Trophoblast cell (in vitro differentiated cells and primary cell): Measurements from ENCODE around the gene NAPG.

ENCODE experiments used
- DNase-seq, 2 donors: peaks; one replicate each; pipeline ENCODE4 v3.0.0-alpha.2; 2016
- H2AFZ ChIP-seq: 2 replicates; pipeline ENCODE4 v1.6.1; 2013; ENCODE audit warnings: low read length, moderate library complexity, mild to moderate bottlenecking; ENCODE audit not compliant: insufficient read depth, poor library complexity
- H2AK5ac ChIP-seq: 2 replicates; pipeline ENCODE4 v1.6.1; 2013; ENCODE audit warnings: mild to moderate bottlenecking, low read length
- H2BK120ac ChIP-seq: 2 replicates; pipeline ENCODE4 v1.6.1; 2013; ENCODE audit warnings: low read length, mild to moderate bottlenecking, moderate library complexity; ENCODE audit not compliant: insufficient read depth, poor library complexity
- H2BK12ac ChIP-seq: 2 replicates; pipeline ENCODE4 v1.6.1; 2013; ENCODE audit warnings: mild to moderate bottlenecking, low read length, moderate library complexity
- H2BK5ac ChIP-seq: 2 replicates; pipeline ENCODE4 v1.6.1; 2013; ENCODE audit warnings: low read length, low read depth, moderate library complexity, mild to moderate bottlenecking; ENCODE audit not compliant: poor library complexity
- H3K14ac ChIP-seq: 2 replicates; pipeline ENCODE4 v1.6.1; 2013; ENCODE audit warnings: mild to moderate bottlenecking, low read length
- H3K18ac ChIP-seq: 2 replicates; pipeline ENCODE4 v1.6.1; 2013; ENCODE audit warnings: mild to moderate bottlenecking, low read length
- H3K23ac ChIP-seq: 2 replicates; pipeline ENCODE4 v1.6.1; 2013; ENCODE audit warnings: low read length
- H3K27ac ChIP-seq: 2 replicates; pipeline ENCODE4 v1.5.1; 2013; ENCODE audit warnings: low read depth, mild to moderate bottlenecking, inconsistent platforms, low read length, moderate library complexity
- H3K27me3 ChIP-seq: 2 replicates; pipeline ENCODE4 v1.6.1; 2013; ENCODE audit warnings: inconsistent platforms, mild to moderate bottlenecking, low read length, moderate library complexity; ENCODE audit not compliant: insufficient read depth
- H3K36me3 ChIP-seq, 2 experiments: 1 replicate in 1 of 2; 2 replicates in 1 of 2; pipeline ENCODE4 v1.6.1; 2013; ENCODE audit warnings: low read length in 2 of 2, mild to moderate bottlenecking in 2 of 2, moderate library complexity in 1 of 2; ENCODE audit not compliant: insufficient read depth in 2 of 2, control insufficient read depth in 1 of 2
- H3K4ac ChIP-seq: 2 replicates; pipeline ENCODE4 v1.6.1; 2013; ENCODE audit warnings: low read depth, mild to moderate bottlenecking, low read length, moderate library complexity
- H3K4me1 ChIP-seq, 2 experiments: 1 replicate in 1 of 2; 2 replicates in 1 of 2; pipeline ENCODE4 v1.6.1; 2013; ENCODE audit warnings: low read length in 2 of 2, mild to moderate bottlenecking in 2 of 2, moderate library complexity in 1 of 2; ENCODE audit not compliant: insufficient read depth in 2 of 2, control insufficient read depth in 1 of 2
- H3K4me2 ChIP-seq: 2 replicates; pipeline ENCODE4 v1.6.1; 2013; ENCODE audit warnings: inconsistent platforms, mild to moderate bottlenecking, low read length, moderate library complexity
- H3K4me3 ChIP-seq: 2 replicates; pipeline ENCODE4 v1.5.1; 2013; ENCODE audit warnings: mild to moderate bottlenecking, low read depth, low read length, inconsistent platforms
- H3K79me1 ChIP-seq: one replicate; pipeline ENCODE4 v1.6.1; 2013; ENCODE audit warnings: low read length
- H3K79me2 ChIP-seq: 2 replicates; pipeline ENCODE4 v1.6.1; 2013; ENCODE audit warnings: low read length, mild to moderate bottlenecking; ENCODE audit not compliant: control insufficient read depth, insufficient read depth, poor library complexity
- H3K9ac ChIP-seq: 2 replicates; pipeline ENCODE4 v1.6.1; 2013; ENCODE audit warnings: mild to moderate bottlenecking, low read length
- H3K9me3 ChIP-seq: 2 replicates; pipeline ENCODE4 v1.6.1; 2013; ENCODE audit warnings: low read depth, mild to moderate bottlenecking, control low read depth, inconsistent platforms, low read length; ENCODE audit not compliant: insufficient read depth
- H4K12ac ChIP-seq: 2 replicates; pipeline ENCODE4 v1.6.1; 2013; ENCODE audit warnings: low read depth, mild to moderate bottlenecking, low read length, moderate library complexity
- H4K8ac ChIP-seq: 2 replicates; pipeline ENCODE4 v1.6.1; 2013; ENCODE audit warnings: low read depth, mild to moderate bottlenecking, low read length, moderate library complexity
- H4K91ac ChIP-seq: one replicate; pipeline ENCODE4 v1.6.1; 2013; ENCODE audit warnings: low read depth, mild to moderate bottlenecking, low read length, moderate library complexity
- WGBS: extraction: QIAGEN DNeasy Blood & Tissue Kit; methylation state at CpG from one replicate; pipeline ENCODE4 v1.1.7; 2013; ENCODE audit warnings: missing lambda C conversion rate; ENCODE audit not compliant: insufficient read length, insufficient coverage; ENCODE audit errors: extremely low coverage; 5-methylcytosine and 5-hydroxymethylcytosine counted together

NAPG gene

DNA sequence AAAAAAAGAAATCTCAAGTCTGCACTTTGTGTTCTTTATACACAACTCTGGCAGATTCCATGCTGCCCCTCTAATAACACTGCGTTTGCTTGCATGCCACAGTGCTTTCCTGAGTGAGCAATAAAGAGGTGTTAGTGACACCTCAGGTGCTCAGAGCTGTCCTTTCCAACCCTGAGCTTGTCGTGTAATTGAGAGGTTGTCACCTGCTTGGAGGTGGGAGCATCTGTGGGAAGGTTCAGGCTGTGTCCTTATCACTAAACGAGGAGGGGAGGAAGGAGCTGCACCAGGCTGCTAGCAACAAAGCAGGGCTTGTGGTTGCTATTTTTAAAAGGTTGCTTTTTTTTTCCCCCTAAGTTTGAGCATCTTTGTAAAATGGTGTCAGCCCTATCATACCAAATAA, 39.5 kb upstream of the NAPG start:
- no peak overlapping the region for H2AK5ac ChIP-seq
- H3K36me3 ChIP-seq, result no peaks in the 10 kb centered on the region
- no peak overlapping the region for H3K4me2 ChIP-seq
- H3K4me3 ChIP-seq, result no peak overlapping the region
- no peak overlapping the region for H3K18ac ChIP-seq
- no peak overlapping the region for H2BK5ac ChIP-seq
- no peak overlapping the region for H4K91ac ChIP-seq
- no peak overlapping the region for H2AFZ ChIP-seq
- no peak overlapping the region for H3K23ac ChIP-seq
- WGBS, result no CpG with 5 or more reads among the region's 3 CpGs
- H3K4ac ChIP-seq, result no peak overlapping the region
- no peak overlapping the region for H3K9ac ChIP-seq
- no peaks in the 10 kb centered on the region for H3K4me1 ChIP-seq
- no peak overlapping the region for H2BK120ac ChIP-seq
- no peaks in the 10 kb centered on the region for H3K79me1 ChIP-seq
- no peak overlapping the region for H2BK12ac ChIP-seq
- H3K14ac ChIP-seq, result no peak overlapping the region
- no peak overlapping the region for H4K8ac ChIP-seq
- no peak overlapping the region for H4K12ac ChIP-seq
- H3K79me2 ChIP-seq, result no peaks in the 10 kb centered on the region
- H3K27ac ChIP-seq, result no peak overlapping the region
- H3K9me3 ChIP-seq, result no peaks in the 10 kb centered on the region
- H3K27me3 ChIP-seq, result no peaks in the 10 kb centered on the region
- DNase-seq, result no peak

DNA sequence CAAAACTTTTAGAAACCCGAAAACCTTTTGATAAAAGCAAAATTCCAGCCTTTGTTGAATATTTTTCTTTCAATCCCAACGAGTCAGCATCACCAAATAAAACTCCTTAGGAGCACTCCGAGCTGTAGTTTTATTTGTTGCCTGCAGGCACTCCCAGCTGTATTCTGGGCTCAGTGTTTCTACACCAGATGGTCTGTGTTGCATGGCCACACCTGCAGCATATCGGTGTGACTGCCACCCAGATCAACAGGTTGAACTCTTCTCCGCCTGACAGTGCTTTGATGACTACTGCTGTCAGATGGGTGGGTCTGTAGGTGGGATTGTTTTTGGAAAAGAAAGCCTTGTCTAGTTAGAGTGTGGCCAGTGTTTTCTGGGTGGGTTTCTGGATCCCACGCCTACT, 38.7 kb upstream of the NAPG start:
- no peak overlapping the region for H2BK12ac ChIP-seq

DNA sequence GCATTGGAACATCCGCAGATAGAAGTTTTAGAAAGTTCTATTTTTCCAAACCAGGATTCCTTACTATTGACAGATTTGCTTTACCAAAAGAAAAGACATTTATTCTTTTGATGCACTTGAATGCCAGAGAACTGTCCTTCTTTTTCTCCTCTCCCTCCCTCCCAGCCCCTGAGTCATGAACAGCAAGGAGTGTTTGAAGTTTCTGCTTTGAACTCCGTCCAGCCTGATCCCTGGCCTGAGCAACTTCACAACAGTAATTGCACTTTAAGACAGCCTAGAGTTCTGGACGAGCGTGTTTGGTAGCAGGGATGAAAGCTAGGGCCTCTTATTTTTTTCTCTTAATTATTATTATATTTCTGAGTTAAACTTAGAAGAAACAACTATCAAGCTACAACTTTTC, 37.8 kb upstream of the NAPG start:
- Histone ChIP-seq H3K23ac (no peak overlapping the region), H3K9ac (no peak overlapping the region), H3K4me3 (no peak overlapping the region)

More for the DNA sequence above, 38.7 kb upstream of the NAPG start:
- Histone ChIP-seq H3K4me3 (no peak overlapping the region), H3K23ac (no peak overlapping the region), H3K14ac (no peak overlapping the region), H4K12ac (no peak overlapping the region), H2BK5ac (no peak overlapping the region), H3K18ac (no peak overlapping the region), H2BK120ac (no peak overlapping the region), H4K8ac (no peak overlapping the region), H3K36me3 (no peaks in the 10 kb centered on the region), H2AFZ (no peak overlapping the region), H3K9me3 (no peaks in the 10 kb centered on the region), H3K27me3 (no peaks in the 10 kb centered on the region), H3K4me2 (no peak overlapping the region), H4K91ac (no peak overlapping the region), H3K79me2 (no peaks in the 10 kb centered on the region), H3K4me1 (no peaks in the 10 kb centered on the region), H3K27ac (no peak overlapping the region), H3K79me1 (no peaks in the 10 kb centered on the region), H2AK5ac (no peak overlapping the region), H3K4ac (no peak overlapping the region), H3K9ac (no peak overlapping the region)
- DNase-seq, result no peak
- no CpG with 5 or more reads among the region's 6 CpGs for WGBS

GRCh38 chr18:10490401-10491165, 35.2 kb upstream of the NAPG start:
- H3K4me2 ChIP-seq, result no peak overlapping the region
- H3K79me1 ChIP-seq, result no peaks in the 10 kb centered on the region
- no peak overlapping the region for H4K12ac ChIP-seq
- H4K91ac ChIP-seq, result no peak overlapping the region
- no peak overlapping the region for H3K14ac ChIP-seq
- H2BK120ac ChIP-seq, result no peak overlapping the region
- H3K4me3 ChIP-seq, result no peak overlapping the region
- no peaks in the 10 kb centered on the region for H3K9me3 ChIP-seq
- H3K79me2 ChIP-seq, result no peaks in the 10 kb centered on the region
- no peak overlapping the region for H3K9ac ChIP-seq
- no peak overlapping the region for H3K18ac ChIP-seq
- H2BK5ac ChIP-seq, result no peak overlapping the region
- H3K4me1 ChIP-seq, result no peaks in the 10 kb centered on the region
- H3K36me3 ChIP-seq, result no peaks in the 10 kb centered on the region
- H3K27me3 ChIP-seq, result no peaks in the 10 kb centered on the region
- peak; percentile 59 to 61 for DNase-seq
- H2BK12ac ChIP-seq, result no peak overlapping the region
- no peak overlapping the region for H3K23ac ChIP-seq
- no peak overlapping the region for H2AK5ac ChIP-seq
- no peak overlapping the region for H3K4ac ChIP-seq
- H3K27ac ChIP-seq, result no peak overlapping the region
- H4K8ac ChIP-seq, result no peak overlapping the region
- WGBS, result no CpG with 5 or more reads among the region's 14 CpGs
- H2AFZ ChIP-seq, result no peak overlapping the region

More for the DNA sequence above, 37.8 kb upstream of the NAPG start:
- no peaks in the 10 kb centered on the region for H3K9me3 ChIP-seq
- no peak overlapping the region for H3K4ac ChIP-seq
- H3K27me3 ChIP-seq, result no peaks in the 10 kb centered on the region
- H3K27ac ChIP-seq, result no peak overlapping the region
- no peak overlapping the region for H4K91ac ChIP-seq
- no peak for DNase-seq
- H2BK5ac ChIP-seq, result no peak overlapping the region
- H2AK5ac ChIP-seq, result no peak overlapping the region
- no peaks in the 10 kb centered on the region for H3K4me1 ChIP-seq
- H2BK120ac ChIP-seq, result no peak overlapping the region
- H3K36me3 ChIP-seq, result no peaks in the 10 kb centered on the region
- H4K8ac ChIP-seq, result no peak overlapping the region
- H4K12ac ChIP-seq, result no peak overlapping the region
- H3K4me2 ChIP-seq, result no peak overlapping the region
- no peaks in the 10 kb centered on the region for H3K79me2 ChIP-seq
- no peak overlapping the region for H3K14ac ChIP-seq
- no peaks in the 10 kb centered on the region for H3K79me1 ChIP-seq
- no CpG with 5 or more reads among the region's 4 CpGs for WGBS
- no peak overlapping the region for H2BK12ac ChIP-seq
- H2AFZ ChIP-seq, result no peak overlapping the region
- H3K18ac ChIP-seq, result no peak overlapping the region
